ENCODE measurements around the gene IGF2. TPM values are rescaled to one million over a fixed set of nuclear protein-coding genes. Genes with fewer than 3 reads are reported as not detected.

The IGF2 gene
- polyA plus RNA-seq, 1 donor (not counting 4 experiments of a cell fraction or from before 2014, with no cell fraction given), result not detected

DNA sequence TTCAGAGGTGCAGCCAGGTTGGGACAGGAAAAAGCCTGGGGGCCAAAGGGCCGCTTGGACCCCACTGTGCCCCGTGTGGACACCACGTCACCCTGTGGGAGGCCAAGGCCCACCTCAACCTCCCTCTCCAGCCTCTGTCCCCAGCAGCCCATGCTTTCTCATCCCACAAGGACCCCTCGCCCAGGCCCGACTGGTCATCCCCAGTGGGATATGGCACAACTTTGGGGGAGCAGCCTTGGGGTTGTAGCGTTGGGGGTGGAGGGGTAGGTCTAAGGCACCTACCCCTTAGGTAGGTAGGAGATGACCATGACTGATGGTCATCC lies 44.0 kb downstream of the IGF2 start:
- Histone ChIP-seq H3K27me3 (ENCODE audit: control insufficient read depth, extremely low read depth, insufficient read depth, low read length) (peaks cover 76% of the 10 kb centered on the region), H4K20me1 (ENCODE audit: control insufficient read depth, extremely low read depth, insufficient read depth, low read length) (peaks cover 5% of the 10 kb centered on the region), H3K36me3 (ENCODE audit: control insufficient read depth in 2 of 2, extremely low read depth in 1 of 2, insufficient read depth in 2 of 2, low read length in 2 of 2) (no peaks in the 10 kb centered on the region), H3K4me3 (ENCODE audit: control insufficient read depth in 2 of 3, extremely low read depth in 1 of 3, insufficient read depth in 2 of 3, low read depth in 1 of 3, low read length in 3 of 3) (no peak overlapping the region), H3K9me1 (ENCODE audit: control insufficient read depth, extremely low read depth, insufficient read depth, low read length) (no peaks in the 10 kb centered on the region), H3K79me2 (ENCODE audit: control insufficient read depth, insufficient read depth, low read length) (no peaks in the 10 kb centered on the region), H3K4me2 (ENCODE audit: control insufficient read depth, extremely low read depth, insufficient read depth, low read depth, low read length) (no peak overlapping the region), H2AFZ (ENCODE audit: control insufficient read depth, low read length) (no peak overlapping the region), H3K4me1 (ENCODE audit: control insufficient read depth, extremely low read depth, insufficient read depth, low read length) (peaks cover 28% of the 10 kb centered on the region), H3K9me3 (ENCODE audit: control insufficient read depth, low read depth, low read length) (no peaks in the 10 kb centered on the region), H3K27ac (ENCODE audit: control insufficient read depth, insufficient read depth, low read length) (no peak overlapping the region), H3K9ac (ENCODE audit: control insufficient read depth, extremely low read depth, insufficient read depth, low read length) (no peak overlapping the region)
- DNase-seq (ENCODE audit: low read depth, low spot score), result no peak
- FAIRE-seq, result no peak
- dilution Hi-C loops (cut with MboI; ENCODE audit: extremely low pct_ligation_motif_present, low sequenced_read_pairs), result no loop called here
- no peak for TF ChIP-seq EZH2 (IDR thresholded peaks at IDR 0.05; ENCODE audit: low read length)
- no peak for TF ChIP-seq CTCF (optimal IDR thresholded peaks at IDR 0.05 in 1 of 3, IDR thresholded peaks at IDR 0.05 in 1 of 3, conservative IDR thresholded peaks at IDR 0.05 in 1 of 3; ENCODE audit: extremely low read depth in 1 of 3, insufficient read depth in 2 of 3, low read length in 3 of 3)

- Histone ChIP-seq H3K9me1 (ENCODE audit: control insufficient read depth, extremely low read depth, insufficient read depth, low read length) (no peaks in the 10 kb centered on the region), H3K9ac (ENCODE audit: control insufficient read depth, extremely low read depth, insufficient read depth, low read length) (no peak overlapping the region), H3K27me3 (ENCODE audit: control insufficient read depth, extremely low read depth, insufficient read depth, low read length) (peaks cover 75% of the 10 kb centered on the region), H3K4me3 (ENCODE audit: control insufficient read depth in 2 of 3, extremely low read depth in 1 of 3, insufficient read depth in 2 of 3, low read depth in 1 of 3, low read length in 3 of 3) (no peak overlapping the region), H3K27ac (ENCODE audit: control insufficient read depth, insufficient read depth, low read length) (no peak overlapping the region), H3K4me2 (ENCODE audit: control insufficient read depth, extremely low read depth, insufficient read depth, low read depth, low read length) (no peak overlapping the region), H4K20me1 (ENCODE audit: control insufficient read depth, extremely low read depth, insufficient read depth, low read length) (peaks cover 5% of the 10 kb centered on the region), H3K9me3 (ENCODE audit: control insufficient read depth, low read depth, low read length) (no peaks in the 10 kb centered on the region), H3K36me3 (ENCODE audit: control insufficient read depth in 2 of 2, extremely low read depth in 1 of 2, insufficient read depth in 2 of 2, low read length in 2 of 2) (no peaks in the 10 kb centered on the region), H3K79me2 (ENCODE audit: control insufficient read depth, insufficient read depth, low read length) (no peaks in the 10 kb centered on the region), H2AFZ (ENCODE audit: control insufficient read depth, low read length) (no peak overlapping the region), H3K4me1 (ENCODE audit: control insufficient read depth, extremely low read depth, insufficient read depth, low read length) (peaks cover 25% of the 10 kb centered on the region)
- dilution Hi-C loops (cut with MboI; ENCODE audit: extremely low pct_ligation_motif_present, low sequenced_read_pairs), result no loop called here
- no peak for TF ChIP-seq EZH2 (IDR thresholded peaks at IDR 0.05; ENCODE audit: low read length)
- TF ChIP-seq CTCF (optimal IDR thresholded peaks at IDR 0.05 in 1 of 3, IDR thresholded peaks at IDR 0.05 in 1 of 3, conservative IDR thresholded peaks at IDR 0.05 in 1 of 3; ENCODE audit: extremely low read depth in 1 of 3, insufficient read depth in 2 of 3, low read length in 3 of 3), result no peak
- no peak for DNase-seq (ENCODE audit: low read depth, low spot score)
- FAIRE-seq, result no peak
Observed at GRCh38 chr11:2094354-2095197, 44.6 kb downstream of the IGF2 start.
